NCI-H82 treated with DMSO at 0.1 percent for 48 hours (cell line): ENCODE measurements around the gene SOX8.
"Not testable (repeated sequence)": the region's sequence is repeated elsewhere in the genome, so short reads cannot be mapped to it uniquely, and the experiment has no call there.

Experiments used
- DNase-seq: peaks from one replicate; lab custom pipeline; 2025; ENCODE audit not compliant: unreplicated experiment; lab: John Stamatoyannopoulos, UW

The SOX8 gene

DNA sequence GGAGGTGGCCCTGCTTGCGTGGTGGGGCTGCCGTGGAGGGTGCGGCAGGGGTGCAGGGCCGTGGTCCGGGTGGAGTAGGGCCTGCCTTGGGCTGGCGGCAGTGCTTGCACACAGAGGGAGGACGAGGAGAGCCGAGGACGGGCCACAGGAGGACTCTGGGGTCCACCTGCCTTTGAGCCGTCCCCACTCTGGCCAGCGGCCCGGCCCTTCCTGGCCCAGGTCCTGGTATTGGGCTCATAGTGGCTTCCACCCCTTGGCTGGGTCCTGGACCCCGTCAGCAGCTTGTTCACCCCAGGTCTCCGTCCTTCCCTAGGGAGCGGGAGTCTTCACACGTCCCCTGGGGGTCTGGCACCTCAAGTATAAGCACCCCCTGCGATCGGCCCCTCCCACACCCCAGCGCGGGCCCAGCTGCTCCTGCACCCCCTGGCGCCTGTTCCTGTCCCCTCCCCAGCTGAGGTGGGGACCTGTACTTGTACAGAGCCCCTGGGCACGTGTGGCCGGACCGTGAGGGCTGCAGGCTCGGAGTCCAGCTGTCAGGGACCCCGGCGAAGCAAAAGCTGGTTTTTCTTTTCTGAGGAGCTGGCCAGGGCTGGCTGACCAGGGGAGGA, 40.1 kb downstream of the SOX8 start:
- no peak for DNase-seq

DNA sequence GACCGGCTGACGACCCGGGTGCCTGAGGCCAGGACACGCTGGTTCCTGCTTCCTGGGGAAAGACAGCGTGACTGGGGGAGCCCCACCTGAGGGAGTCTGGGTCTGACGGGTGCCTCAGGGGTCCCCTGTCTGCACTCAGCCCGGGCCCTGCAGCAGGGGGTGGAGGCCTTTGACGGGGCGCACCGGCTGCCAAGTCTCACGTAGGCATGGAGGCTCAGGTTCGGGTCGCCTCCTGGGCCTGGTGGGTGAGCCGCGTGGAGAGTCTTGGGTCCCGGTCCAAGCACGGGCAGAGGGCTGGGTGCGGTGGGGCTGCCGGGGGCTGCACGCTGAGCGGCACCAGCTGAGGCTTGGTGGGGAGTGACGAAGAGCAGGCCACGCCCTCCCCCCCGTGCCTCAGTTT, 40.9 kb downstream of the SOX8 start:
- DNase-seq: no peak

DNA sequence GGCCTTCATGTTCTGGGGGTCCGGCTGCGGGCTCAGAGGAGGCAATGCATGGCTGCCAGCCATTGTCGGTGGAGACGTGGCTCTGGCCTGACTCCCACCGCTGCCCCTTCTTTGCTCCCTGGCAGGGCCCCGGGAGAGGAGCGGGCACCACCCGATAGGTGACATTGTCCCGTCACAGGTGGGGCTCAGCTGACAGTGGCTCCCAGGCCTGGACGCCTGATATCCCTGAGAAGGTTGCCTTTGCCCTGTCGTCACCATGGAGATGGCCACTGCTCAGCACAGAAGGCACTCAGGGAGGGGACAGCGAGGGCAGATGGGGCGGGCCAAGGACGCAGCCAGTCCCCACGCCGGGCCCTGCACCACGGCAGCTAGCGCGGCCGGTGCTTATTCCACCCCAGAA, 42.6 kb downstream of the SOX8 start:
- no peak for DNase-seq

DNA sequence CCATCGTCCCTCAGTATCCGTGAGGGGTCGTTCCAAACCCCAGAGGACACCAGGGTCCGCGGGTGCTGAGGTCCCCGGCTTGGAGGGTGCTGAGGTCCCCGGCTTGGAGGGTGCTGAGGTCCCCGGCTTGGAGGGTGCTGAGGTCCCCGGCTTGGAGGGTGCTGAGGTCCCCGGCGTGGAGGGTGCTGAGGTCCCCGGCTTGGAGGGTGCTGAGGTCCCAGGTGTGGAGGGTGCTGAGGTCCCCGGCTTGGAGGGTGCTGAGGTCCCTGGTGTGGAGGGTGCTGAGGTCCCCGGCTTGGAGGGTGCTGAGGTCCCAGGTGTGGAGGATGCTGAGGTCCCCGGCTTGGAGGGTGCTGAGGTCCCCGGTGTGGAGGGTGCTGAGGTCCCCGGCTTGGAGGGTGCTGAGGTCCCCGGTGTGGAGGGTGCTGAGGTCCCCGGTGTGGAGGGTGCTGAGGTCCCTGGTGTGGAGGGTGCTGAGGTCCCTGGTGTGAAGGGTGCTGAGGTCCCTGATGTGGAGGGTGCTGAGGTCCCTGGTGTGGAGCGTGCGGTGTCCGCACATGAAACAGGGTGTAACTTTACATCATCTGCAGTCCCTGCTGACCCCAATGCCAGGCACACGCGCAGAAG, 43.7 kb downstream of the SOX8 start:
- DNase-seq: not testable (repeated sequence)

DNA sequence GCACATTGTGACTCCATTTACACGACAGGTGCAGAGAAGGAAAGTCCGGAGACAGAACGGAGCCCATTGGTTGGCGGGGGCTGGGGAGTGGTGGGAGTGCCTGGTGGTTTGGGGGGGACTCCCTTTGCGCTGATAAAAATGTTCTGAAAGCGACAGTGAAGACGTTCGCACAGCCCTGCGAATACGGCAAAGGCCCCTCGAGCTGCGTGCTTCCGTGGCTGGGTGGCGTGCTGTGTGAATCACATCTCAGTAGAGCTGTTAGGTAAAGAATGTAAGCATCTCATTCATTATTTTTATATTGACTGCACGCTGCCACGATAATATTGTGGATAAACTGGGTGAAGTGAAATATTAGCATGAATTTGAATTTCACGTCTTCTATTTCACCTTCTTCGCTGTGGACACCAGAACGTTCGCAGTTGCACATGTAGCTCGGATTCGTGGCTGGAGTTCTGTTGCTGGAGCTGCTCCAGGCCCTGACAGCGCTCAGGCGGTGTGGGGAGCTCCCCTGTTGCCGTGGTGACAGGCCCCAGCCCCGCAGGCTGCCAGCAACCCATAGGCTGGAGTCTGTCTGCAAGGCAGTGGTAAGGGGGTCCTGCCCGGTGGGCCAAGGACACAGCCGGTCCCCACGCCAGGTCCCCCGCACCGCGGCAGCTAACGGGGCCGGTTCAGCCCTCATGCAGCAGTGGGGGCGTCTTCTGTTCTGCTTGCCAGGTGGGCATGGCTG, 44.6 kb downstream of the SOX8 start:
- no peak for DNase-seq

DNA sequence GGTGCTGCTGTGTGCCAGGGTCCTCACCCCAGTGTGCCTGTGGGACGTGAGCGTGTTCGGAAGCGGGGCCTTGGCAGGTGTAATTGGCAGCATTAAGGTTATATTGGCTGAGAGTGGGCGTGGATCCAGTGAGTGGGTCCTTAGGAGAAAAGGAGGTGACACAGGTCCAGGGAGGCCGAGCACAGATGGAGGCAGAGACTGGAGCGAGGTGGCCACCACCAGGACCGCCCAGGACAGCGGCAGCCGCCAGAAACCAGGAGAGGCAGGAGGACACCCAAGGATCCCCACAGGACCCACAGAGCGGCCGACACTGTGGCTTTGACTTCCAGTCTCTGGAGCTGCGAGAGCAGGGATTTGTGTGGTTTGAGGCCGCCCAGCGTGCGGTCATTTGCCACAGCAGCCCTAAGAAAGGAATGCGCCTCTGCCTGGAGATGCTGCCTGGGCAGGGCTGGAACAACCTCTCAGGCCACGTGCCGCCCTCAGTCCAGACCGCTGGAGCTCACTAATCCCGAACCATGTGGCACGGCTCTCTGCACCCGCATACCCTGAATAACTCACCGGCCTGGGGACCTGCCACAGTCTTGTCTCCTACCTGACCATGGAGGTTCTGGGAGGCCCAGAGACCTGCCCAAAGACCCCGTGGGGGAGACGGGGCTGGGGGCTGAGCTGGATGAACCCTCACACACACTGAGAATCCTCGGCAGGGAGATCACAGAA, 45.4 kb downstream of the SOX8 start:
- DNase-seq: no peak

DNA sequence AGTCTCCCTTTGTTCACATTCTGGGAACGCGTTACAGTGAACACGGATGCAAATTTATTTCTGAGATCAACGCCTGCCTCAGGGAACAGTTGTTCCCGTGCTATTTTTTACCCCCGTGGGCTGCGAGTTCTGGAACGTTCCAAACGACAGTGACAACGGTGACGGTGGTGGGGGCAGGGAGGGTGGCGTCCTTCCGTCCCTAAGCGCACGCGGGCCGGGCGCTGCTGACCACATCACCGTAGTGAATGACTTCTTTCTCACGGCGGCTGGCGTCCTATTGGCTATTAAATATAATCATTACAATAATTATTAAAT, 45.9 kb downstream of the SOX8 start:
- no peak for DNase-seq

DNA sequence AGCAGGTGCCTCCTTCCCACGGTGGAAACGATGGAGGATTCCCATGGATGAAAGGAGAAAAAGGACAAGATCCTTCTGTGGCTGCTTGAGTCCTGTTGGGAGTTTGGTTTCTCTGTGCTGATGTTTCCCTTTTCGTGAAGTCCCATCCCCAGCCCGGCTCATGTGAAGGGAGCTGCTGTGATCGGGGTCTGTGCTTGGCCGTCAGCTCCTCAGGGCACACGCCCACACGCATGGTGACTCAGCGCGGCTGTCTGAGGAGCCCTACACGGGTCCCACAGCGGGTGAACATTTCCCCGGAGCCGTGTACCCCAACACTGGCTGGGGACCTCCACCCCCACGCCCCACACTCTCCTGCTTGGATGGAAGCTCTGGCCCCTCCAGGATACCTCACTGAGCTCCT, 46.5 kb downstream of the SOX8 start:
- no peak for DNase-seq

DNA sequence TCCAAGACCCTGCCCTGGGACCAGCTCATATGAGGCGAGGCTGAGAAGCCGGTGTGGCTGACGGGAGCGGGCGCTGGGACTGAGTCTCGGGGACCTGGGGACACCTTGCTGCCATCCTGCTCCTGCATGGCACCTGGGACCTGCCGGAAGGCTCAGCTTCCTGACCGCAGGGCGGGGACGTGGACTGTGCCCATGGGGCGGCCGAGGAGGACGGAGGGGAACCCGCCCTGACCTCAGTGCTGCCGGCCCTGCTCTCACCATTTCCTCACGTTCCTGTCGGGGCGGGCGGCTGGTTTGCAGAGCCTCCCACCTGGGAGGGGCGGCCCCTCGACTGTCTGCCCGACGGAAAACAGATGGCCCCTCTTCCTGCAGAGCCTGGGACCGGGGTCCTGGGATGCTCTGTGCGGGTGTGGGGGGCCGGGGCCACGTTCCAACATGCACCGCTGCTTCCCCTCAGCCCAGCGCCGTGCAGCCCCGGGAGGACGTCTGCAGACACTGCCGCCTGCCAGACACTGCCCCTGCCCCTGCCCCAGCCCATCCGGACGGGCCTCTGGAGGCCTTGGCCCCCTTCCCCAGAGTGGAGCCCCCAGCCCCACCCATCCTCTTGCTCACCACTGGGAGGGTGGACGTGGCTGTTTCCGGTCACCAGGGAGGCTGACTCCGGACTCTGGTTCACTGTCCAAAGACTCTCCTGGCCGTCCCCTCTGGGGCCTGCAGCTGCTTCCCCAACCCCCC, 47.1 kb downstream of the SOX8 start:
- DNase-seq: no peak

DNA sequence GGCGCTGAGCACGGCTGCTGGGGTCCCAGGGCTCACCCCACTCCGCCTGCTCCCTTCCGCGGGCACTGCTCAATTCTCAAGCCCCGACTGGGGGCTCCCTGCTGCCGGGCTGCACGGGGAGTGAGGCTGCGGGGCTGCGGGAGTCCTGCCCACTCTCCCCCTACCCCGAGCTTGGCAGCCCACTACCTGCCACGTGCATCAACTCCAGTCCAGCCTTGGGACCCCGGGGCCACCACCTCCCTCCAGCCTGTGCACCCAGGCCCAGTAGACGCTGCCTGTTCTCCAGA, 47.6 kb downstream of the SOX8 start:
- DNase-seq: no peak

DNA sequence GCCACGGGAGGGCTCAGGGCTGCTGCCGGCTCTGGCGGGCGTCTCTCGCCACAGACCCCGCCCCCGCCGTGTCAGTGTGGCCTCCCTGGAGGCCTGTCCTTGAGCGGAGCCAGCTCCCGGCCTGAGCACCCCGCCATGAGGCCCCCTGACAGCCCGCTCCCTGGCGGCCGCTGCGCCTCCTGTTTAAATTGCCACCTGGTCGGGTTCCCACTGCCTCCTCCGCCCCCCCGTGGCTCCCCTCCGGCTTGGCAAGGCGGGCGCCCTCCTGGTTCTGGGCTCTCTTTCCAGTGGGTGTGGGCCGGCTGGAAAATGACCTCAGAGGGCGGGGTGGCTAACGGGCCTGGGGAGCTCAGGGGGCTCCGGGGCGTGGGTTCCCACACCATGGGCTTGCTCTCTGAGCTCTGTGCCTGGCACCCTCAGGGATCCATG, 48.9 kb downstream of the SOX8 start:
- DNase-seq: no peak

DNA sequence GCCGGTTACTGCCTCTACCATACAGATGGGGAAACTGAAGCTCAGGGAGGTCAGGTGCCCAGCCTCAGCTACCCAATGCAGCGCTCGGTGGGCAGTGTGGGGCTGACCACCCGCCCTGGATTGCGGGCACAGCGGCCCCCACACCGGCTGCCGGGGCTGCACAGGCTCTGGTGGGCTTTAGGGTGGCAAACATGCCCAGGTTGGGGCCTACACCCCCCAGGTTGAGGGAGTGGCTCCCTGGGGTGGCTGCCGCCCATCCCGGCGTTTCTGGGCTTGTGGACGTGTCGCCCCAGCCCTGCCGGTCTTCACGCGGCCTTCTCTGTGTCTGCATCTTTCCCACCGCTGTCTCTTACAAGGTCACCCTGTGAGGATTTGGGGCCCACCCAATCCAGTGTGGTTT, 50.1 kb downstream of the SOX8 start:
- no peak for DNase-seq

DNA sequence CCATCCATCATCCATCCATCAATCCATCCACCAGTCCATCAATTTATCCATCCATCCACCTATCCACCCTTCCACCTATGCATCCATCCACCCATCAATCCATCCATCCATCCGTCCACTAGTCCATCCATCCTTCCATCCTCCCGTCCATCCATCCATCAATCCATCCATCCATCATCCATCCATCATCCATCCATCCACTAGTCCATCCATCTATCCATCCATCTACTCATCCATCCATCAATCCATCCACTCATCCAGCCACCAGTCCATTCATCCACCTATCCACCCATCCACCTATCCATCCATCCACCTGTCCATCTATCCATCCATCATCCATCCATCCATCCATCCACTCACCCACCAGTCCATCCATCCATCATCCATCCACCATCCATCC, 51.0 kb downstream of the SOX8 start:
- no peak for DNase-seq

DNA sequence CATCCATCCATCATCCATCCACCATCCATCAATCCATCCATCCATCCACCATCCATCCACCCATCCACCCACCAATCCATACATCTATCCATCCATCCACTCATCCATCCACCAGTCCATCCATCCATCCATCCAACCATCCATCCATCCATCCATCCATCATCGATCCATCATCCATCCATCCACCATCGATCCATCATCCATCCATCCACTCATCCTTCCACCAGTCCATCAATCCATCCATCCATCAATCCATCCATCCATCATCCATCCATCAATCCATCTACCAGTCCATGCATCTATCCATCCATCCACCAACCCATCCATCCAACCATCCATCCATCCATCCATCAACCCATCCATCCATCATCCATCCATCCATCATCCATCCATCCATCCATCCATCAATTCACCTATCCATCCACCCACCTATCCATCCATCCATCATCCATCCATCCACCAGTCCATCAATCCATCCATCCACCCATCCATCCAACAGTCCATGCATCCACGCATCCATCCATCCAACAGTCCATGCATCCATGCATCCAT, 51.6 kb downstream of the SOX8 start:
- no peak for DNase-seq

DNA sequence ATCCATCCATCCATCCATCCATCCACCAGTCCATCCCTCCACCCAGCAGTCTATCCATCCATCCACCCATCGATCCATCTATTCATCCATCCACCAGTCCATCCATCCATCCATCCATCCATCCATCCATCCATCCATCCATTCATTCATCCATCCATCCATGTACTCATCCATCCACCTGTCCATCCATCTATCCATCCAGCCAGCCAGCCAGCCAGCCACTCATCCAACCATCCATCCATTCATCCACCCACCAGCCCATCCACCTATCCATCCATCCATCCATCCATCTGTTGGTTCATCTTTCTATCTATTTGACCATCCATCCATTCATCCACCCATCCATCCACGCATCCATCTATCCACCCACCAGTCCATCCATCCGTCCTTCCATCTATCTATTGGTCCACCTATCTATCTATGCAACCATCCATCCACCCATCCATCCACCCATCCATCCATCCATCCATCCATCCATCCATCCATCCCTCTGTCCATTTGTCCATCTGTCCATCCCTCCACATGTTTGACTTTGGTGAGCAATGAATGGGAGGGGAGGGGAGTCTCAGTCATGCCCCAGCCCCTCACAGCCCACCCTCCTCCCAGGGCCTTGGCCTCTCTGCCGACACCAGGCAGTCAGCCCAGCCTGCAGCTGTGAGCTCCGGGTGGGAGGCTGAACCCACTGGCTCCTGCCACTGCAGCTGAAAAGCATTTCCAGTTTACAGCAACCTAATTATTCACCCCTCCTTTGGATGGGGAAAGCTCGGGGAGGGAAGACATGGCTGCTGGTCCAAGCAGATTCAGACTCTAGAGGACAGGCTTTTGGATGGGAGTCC, 52.9 kb downstream of the SOX8 start:
- no peak for DNase-seq

DNA sequence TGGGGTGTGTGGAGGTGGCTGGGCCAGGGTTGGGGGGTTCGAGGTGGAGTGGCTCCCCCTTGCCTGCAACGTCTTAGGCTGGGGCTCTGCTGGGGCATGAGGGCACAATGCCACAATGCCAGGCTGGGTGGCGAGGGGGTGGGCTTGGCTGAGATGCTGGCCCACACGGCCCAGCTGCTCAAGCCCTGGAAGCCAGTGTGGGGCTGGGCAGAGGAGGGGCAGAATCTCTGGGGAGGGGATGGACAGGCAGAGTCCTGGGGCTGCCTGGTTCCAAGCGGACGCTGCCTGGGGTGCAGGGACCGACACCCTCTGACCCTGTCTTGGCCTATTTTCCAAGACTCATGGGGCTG, 53.5 kb downstream of the SOX8 start:
- no peak for DNase-seq

DNA sequence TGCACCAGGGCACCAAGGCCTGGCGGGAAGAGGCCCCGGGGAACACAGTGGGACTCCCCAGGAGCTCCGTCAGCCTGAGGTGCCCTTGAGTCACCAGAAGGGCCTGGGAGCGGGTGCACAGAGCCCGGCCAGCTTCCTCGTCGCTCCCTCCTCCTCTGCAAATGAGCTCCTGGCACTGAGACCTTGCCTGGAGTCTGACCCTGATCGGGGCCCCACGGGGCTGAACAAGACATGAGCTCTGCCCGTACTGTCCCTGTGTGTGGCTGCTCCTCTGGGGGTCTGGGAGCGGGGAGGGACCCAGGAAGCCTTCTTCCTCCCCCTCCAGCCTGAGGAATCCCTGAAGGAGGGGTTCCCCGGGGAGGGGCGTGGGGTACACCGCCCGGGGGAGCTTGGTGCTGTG, 54.6 kb downstream of the SOX8 start:
- no peak for DNase-seq
